Activated T-helper 1 cell treated with anti-CD3 and anti-CD28 coated beads, Interleukin-2, amount 50 U/mL, for 16 hours (primary cell): ENCODE measurements around the gene CACNA1H.
A peak's percentile ranks its signal among the peaks of the same experiment; 100 is the strongest.

Source experiments
- DNase-seq, 2 donors: peaks; one replicate each; pipeline ENCODE4 v3.0.0-alpha.2; 2020; ENCODE audit warnings: low read depth in 1 of 2, low spot score in 1 of 2

CACNA1H gene

DNA sequence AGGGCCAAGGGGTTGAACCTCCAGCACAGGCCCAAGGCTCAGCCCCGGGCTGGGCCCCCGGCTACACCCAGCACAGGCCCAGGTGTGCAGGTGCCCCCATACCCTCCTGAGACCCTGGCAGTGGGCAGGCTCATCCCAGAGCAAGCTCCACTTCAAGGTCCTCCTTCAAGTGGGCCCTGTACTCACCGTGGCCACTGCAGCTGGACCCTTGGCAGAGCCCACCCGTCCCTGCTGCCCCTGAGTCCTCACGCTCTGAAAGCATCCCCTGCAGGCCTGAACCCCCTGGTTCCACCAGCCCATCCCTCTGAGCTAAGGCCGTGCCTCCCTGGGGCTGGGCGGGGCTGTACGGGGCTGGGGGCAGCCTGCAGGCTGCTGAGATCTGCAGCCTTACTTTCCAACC is 11.2 kb upstream of the CACNA1H start:
- DNase-seq, result no peak

DNA sequence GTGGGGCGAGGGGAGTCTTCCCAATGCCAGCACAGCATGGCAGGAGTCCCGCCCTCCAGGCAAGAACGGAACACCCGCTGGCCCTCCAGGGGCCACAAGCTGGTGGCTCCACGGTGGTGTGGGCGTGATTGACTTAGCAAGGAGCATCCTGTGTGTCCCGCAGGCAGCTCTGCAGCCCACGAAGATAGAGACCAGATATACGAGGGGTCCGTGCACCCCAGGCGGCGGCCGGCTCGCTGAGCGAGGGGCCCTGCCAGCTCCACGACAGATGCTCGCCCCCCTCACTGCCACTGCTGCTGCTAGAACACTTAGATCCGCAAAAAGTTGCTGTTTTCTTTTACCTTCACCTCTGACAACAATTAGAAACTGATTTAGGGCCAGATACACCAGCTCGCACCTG is 10.0 kb upstream of the CACNA1H start:
- no peak for DNase-seq

DNA sequence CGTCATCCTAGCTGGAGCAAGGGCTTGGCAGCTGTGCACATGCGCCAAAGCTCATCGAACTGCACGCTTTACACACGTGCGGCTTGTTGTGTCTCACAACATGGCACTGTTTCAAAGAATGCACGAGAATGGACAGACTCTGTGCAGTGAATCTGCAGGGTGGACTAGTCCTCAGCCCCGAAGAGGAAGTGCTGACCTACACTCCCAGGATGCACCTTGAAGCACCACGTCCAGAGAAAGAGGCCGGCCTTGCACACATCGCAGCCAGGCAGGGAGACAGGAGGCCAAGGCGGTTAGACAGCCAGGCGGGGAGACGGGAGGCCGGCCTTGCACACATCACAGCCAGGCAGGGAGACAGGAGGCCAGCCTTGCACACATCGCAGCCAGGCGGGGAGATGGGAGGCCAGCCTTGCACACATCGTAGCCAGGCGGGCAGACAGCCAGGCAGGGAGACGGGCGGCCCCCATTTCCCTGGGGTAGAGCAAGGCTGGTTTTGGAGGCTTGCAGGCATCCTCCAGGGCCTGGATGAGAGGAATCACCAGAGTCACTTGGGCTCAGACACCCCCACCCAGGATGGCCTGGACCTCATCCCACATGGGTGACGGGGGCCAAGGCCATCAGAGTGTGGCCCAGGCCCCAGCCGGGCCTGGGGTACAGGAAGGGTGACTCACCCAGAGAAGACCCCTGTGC is 9.0 kb upstream of the CACNA1H start:
- DNase-seq, result no peak

DNA sequence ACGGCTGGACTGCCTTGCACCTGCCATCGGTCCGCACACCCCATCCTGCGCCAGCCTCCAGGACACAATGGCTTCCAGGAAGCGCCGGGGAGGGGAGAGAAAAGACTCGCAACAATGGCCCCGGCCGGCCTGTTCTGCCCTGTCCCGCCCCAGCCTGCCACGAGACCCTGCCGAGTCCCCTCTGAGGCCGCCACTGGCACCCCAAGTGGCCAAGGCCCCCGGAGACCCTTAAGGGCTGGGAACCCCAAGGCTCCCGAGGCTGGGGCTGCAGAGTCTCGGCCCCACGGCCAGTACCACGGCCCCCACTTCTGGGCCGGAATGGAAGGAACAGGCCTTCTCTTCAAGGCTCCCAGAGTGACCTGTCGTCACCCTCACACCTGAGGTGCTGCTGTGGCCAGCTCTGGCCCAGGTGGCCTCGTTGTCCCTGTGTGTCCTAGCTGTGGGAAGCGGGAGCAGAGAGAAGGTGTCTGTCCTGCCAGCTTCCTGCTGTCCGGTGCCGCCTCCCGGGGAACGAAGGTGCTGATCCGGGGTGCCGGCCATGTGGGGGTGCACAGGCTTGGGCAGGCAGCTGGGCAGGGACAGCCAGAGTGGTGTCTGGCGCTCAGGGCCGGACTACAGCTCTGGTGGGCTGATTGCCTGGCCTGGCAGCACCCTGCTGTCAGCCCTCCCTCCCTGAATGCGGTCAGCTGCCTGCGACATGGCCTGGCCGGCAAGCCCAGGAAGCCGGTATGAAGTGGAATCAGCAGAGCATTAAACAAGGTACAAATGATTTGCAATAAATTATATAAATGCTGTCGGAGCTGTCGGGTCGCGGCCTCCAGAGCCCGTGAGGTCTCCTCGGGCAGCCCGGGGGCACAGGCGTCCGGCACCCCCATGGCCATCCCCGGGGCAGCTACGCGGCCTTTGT is 8.2 kb upstream of the CACNA1H start:
- no peak for DNase-seq

DNA sequence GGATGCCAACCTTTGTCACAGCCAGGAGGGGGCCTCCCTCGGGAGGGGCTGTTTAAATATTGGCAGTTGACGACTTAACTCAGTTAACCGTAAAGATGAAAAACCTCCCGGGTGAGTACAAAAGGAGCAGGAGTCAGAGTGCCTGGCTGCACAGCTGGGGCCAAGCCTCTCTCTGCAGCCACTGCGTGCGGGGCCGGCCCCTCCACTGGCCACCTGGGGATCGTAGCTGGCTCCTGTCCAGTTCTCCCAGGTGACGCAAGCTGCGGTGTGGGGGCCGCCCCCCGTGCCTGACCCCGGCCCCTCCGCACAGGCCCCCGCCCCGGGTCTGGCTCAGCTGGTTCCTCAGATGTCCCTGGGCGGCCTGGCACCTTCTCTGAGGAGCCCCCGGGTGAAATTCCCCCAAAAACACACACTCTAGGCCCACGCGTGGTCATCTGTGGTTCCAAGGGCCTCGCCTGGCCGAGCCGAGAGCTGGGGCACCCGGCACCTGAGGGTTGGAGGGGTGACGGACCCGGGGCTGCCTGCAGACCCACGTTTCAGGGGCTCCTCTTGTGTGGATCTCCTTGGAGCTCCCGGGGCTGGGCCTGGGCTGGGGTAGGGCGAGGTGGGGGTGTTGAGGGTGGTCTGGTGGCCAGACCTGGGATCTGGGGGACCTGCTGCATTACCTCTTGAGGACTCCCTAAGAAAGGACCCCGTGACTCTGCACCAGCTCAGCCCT is 7.4 kb upstream of the CACNA1H start:
- no peak for DNase-seq

DNA sequence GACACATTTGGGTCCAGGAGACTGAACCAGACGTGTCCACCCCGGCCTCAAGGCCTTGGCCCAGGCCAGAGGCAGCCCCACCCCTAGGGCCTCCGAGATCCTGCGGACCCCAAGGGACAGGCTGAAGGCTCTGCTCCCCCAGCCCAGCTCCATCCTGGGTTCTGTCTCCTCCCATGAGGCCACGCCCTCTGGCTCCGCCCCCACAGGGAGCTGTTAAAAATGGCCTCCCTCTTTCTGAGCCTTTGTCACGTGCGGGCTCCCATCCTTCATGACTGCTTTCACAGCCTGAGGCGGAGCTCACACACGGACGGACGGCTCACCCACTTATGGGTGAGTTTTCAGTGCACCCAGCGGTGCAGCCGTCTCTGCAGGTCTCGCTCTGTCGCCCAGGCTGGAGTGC is 6.5 kb upstream of the CACNA1H start:
- DNase-seq, result no peak

DNA sequence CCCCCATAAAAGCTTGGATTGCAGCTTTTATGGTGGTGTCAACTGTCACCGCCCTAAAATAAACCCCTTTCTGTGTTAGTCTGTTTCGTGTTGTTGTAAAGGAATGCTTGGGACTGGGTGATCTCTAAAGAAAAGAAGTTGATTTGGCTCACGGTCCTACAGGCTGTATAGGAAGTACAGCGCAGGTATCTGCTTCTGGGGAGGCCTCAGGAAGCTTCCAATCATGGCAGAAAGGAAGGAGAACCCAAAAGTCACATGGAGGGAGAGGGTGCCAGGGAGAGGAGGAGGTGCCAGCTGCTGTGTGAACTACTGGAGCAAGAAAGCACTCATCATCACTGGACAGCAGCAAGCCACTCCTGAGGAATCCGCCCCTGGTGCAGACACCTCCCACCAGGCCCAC is 5.9 kb upstream of the CACNA1H start:
- DNase-seq, result no peak

DNA sequence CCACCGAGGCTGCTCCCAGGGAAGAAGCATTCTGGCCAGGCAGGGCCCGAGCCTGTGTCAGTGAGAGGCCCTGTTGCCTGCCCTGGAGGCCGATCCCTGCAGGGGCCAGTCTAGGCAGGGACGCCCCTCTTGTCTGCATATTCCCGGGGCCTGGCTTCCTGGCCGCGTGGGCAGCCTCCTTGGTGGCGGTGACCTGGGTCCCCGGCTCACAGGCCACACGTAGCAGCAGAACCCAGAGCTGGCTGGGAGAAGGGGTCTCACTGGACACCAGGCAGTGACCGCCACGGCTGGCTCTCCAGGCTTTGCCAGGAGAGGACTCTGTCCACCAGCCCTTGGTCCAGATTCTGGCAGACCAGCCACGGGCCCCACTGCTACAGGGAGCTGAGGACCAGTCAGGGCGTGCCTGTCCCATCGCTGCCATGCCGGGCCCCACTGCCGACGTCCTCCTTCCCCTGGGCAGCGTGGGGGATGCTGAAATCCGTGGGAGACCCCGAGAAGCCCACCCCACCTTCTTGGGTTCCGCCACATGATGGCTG is 3.7 kb upstream of the CACNA1H start:
- DNase-seq, result no peak

DNA sequence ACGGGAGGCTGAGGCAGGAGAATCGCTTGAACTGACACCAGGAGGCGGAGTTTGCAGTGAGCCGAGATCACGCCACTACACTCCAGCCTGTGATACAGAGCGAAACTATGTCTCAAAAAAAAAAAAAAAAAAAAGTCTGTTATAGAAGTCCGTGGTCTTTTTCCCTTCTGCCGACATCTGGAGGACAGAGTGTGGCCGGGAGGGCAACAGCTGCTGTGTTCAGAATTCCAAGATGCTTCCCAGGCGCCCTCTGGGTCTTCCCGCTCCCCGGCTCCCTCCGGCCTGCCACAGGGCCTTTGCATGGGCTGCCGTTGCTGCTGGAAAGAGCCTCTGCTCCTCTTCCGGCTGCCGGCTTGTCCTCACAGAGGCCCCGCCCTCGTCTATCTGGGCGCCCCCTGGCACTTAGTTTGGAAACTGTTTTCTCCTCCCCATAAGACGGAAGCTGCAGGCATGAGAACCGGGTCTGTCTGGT is 2.4 kb upstream of the CACNA1H start:
- DNase-seq, result no peak

DNA sequence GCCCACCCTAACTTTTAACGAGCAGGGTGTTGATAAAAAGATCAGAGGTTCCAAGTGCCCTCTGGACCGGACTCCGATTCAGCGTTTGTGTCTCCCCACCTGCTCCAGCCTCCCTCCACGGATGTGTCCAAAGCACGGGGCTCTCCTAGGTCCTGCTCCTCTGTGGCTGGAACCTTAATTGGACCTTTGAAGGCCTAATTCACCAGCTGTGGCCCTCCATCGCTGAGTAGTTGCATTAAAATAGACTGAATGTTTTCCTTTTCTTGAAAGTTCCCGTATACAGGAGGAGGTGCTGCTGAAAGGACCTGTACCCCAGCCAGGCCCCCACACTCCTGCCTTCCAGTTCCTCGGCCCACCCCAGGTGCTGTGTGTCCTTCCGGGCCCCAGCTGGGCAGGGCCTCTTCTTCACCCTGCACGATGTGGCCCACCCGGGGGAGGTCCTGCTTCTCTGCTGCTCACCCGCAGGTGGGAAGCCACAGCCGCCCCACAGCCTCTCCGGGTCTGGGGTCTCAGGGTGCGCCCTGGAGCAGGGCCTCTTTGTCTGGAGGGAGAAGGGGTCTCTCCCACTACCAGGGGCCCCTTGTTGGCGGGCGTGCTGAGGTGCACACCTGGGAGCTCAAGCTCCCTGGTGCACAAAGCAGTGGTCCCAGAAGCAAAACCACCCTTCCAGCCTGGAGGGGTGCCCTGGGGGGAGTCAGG is 1.3 kb upstream of the CACNA1H start:
- no peak for DNase-seq

DNA sequence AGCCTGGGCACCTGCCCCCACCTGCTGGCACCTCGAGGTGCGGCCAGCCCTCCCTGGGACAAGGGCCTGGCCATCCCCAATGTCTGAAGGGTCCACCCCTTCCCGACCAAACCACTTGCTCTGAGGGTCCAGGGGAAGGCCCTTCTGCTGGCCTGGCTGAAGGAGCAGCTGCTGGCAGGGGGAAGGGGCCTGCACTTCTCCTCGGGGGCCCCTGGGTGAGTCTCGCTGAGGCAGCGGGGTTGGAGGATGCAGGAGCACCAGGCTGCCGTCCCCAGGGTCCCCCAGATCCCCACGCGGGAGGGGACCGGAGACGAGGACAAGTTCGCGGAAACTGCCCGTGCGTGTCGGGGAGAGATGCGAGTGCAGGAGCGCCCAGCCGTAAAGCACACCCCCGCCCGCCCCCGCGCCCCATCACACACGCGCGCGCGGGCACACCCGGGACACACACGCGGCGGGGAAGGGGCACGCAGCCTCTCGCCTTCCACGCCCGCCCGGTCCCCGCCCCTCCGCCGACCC is 725 bp upstream of the CACNA1H start:
- DNase-seq, result peak in 1 of 2 donors; percentile 19

DNA sequence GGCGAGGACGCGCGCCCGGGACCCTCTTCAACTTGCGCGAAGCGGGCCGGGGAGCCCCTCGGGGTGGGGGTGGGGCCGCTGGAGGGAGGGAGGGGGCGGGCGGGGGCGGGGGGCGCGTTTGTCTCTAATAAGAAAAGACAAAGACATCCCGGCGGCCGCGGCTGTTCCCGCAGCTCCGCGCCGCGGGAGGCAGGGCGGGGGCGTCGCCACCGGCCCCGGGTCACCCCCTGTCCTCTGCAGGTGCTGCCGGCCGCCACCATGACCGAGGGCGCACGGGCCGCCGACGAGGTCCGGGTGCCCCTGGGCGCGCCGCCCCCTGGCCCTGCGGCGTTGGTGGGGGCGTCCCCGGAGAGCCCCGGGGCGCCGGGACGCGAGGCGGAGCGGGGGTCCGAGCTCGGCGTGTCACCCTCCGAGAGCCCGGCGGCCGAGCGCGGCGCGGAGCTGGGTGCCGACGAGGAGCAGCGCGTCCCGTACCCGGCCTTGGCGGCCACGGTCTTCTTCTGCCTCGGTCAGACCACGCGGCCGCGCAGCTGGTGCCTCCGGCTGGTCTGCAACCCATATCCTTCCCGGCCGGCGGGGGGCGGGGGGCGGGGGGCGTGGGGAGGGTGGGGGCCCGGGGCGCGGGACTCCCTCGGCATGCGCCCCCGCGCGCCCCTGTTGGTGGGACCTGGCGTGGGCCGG is 714 bp downstream of the CACNA1H start:
- no peak for DNase-seq

DNA sequence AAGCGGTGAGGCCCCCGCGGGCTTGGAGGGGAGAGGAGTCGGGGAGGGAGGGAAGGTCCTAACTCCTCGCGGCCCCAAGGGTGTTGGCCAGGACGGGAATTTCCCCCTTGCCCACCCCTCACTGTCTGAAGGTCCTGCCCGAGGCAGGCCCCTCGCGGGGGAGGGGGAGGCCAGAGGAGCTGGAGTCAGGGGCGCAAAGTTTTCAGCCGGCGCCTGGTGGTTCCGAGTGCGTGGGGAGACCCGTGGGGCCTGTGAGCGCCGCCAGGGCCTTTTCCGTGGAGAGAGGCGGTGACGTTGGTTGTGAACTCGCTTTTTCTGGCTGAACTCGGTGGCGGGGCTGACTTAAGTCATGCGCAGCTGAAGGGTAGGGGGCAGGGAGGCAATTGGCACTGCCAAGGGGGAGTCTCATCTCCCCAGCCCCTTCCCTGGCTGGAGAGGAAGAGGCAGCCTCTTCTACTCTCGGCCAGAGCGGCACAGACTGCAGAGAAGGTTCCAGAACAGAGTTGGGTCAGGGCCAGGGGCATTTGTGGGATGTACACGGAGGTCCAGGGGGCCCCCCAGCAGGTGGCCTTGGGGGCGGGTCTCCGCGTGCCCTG is 1.5 kb downstream of the CACNA1H start:
- DNase-seq, result no peak

DNA sequence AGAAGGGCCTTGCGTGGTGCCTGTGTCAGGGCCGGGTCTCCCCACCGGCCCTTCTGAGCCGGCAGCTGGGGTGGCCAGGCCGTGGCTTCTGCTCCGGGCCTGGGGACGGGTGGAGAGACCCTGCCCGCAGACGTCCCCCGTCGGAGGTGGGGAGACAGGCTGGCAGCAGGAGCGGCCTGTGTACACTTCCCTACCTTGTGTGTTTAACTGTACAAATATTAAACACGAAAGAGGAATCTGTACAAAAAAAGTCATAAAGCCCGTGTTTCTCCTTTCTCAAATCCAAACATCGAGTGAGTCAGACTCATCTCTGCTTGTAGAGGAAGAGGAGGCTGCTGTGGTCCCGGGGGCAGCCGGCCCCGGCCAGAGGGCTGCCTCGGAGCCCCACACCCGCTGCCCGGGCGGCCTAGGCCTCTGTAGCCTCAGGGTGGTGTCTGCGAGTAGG is 2.0 kb downstream of the CACNA1H start:
- no peak for DNase-seq

DNA sequence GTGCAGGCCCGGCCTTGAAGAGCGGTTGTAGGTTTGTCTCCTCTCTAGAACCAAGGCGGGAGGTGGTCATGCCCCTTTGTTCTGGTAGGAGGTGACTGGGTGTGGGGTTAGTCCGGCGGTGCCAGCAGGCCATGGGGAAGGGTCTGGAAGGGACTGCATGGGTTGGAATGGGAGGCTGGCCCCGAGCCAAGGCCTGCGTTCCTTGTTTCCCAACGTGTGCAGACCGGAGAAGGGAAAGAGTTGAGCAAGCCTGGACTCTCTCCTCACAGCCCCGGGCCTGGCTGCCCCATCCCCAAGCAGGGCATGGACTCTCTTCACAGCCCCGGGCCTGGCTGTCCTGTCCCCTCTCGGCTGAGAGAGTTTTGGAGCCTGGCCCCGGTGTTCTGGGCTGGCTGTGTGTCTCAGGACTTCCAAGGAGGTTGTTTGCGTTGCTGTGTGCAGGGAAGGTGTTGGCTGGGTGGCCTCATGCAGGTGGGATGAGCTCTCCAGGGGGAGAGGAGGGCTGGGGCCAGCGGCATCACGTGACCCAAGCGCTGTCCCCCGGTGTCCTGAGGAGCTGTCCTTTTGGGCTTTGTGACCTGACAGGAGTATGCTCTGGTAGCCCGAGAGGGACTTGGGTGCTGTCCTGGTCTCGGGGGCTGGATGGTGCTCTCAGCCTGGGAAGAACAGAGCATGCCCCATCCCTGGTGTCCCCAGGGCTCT is 2.6 kb downstream of the CACNA1H start:
- DNase-seq, result no peak

DNA sequence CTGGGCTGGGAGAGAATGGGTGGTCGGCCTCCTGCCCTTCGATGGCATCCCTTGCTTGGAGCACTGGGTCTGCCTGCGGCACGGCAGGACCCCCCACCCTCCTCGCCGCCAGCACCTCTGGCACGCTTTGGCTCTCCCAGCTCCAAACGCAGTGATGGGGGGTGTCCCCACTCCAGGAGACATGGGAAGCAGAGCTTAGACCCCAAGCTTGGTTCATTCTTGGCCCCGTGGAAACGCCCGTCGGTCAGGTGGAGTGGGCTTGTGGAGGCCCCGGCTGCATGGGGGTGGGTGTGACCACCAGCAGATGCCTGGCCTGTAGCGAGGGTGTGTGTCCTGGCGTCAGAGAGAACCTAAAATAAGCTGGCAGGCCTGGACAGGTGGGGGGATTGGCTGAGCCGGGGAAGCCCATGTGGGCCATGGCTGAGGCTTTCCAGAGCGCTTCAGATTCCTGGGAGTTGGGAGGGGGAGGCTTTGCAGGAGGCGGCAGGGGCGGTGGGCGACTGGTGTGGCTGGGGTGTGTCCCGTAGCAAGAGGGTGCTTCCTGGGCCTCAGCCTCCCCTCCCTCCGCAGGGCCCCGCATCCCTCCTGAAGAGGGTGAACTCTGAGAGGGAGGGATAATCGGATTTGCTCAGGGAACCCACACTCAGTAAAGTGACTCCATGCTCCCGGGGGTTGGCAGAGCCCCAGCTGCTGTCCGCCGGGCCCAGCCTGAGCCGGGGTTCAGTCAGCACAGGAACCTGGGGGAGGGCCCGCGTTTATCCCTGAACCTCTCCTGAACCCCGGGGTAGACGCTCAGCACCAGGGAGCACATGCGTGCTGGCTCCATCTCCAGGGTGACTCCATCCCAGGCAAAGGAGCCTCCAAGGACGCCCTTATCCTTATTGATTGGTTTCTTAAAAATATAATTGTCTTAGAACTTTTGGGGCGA is 3.4 kb downstream of the CACNA1H start:
- no peak for DNase-seq

DNA sequence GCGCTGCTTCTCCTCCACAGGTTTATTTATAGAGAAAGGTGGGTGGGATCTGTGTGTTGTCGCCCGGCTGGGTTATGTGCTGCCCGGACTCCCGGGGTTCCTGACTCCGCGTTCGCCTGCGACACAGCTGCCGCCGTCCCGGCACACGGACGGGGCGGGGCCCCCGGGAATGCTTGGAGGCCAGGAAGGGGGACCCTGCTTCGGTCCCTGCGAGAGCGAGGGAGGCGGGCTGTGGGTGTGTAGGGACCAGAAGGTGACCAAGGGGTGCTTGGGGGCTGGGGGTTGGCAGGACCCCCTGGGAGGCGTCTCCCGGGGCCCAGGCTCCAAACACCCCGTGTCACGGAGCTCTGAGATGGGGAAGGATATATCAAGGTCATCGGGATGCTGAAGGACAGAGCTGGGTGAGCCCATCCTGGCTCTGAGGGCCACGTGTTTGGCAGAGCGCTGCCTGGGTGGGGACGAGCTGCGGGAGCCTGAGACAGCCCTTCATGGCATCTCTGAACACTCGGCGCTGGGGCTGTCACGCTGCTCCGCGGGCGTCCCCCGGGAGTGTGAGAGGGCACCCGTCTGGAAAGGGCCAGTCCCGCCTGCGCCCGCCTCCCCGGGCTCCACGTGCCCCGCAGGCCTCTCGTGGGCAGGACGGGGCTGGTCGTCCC is 4.2 kb downstream of the CACNA1H start:
- no peak for DNase-seq
